ENCODE measurements around the gene ERMP1. TPM values are rescaled to one million over a fixed set of nuclear protein-coding genes. Genes with fewer than 3 reads are reported as not detected.

Gene ERMP1
- total RNA-seq, 2 experiments from 2014 or later: 11.5 to 12.4 TPM

DNA sequence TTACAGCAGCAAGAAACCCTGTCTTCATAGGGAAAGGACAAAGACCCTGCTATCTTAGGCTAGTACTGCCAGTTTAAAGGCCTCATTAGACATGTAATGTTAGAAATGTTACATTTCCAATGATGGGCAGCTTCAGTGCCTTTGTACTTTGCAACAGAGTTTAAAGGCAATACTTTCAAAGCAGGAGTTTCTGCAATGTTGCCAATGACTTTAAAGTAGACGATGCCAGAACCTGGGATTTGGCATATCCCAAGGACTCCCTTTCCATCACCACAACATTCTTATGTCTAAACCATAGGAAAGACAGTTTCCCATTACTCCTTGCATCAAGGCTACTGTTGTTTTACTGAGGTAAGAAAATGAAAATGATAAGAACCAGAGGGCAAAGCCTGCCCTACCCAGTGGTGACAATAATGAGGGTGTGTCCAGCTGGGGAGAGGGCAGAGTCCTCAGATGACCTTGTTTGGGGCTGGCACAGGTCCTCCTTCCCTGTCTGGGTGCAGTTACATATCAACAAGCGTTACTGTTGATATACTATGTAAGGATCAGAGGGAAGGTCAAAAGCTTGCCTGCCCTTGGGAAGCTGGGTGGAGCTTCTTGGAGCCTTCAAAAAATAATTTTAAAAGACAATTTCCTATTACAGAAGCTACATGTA is 30.3 kb upstream of the ERMP1 start:
- POLR2A ChIA-PET: no interaction called here
- CTCF ChIA-PET: interaction anchor here (1.3 kb wide), 1 partner anchor 40 kb away, joined by 3 read pairs; no protein-coding TSS in a partner anchor

- CTCF ChIA-PET: no interaction called here
Observed at GRCh38 chr9:5858833-5859232, 25.9 kb upstream of the ERMP1 start.

DNA sequence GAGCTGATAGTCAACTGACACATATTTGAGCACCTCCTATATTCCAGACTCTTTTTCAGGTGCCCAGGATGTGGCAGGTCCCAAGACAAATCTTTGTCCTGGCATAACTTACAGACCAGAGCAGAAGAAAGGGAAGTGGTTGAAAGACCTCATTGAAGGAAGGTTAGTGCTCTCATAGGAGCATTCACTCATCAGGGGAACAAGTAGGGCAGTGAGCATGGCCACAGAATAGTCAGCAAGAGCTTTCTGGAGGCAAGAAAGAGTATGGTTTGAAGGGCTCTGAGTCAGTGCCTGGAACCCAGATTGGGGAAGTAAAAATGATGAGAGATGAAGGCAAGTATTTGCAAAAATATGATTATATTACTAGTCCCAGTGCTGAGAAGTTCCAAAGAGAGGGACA is 25.0 kb upstream of the ERMP1 start:
- POLR2A ChIA-PET: no interaction called here
- CTCF ChIA-PET: no interaction called here

More at GRCh38 chr9:5858833-5859232, 25.9 kb upstream of the ERMP1 start:
- POLR2A ChIA-PET: no interaction called here

DNA sequence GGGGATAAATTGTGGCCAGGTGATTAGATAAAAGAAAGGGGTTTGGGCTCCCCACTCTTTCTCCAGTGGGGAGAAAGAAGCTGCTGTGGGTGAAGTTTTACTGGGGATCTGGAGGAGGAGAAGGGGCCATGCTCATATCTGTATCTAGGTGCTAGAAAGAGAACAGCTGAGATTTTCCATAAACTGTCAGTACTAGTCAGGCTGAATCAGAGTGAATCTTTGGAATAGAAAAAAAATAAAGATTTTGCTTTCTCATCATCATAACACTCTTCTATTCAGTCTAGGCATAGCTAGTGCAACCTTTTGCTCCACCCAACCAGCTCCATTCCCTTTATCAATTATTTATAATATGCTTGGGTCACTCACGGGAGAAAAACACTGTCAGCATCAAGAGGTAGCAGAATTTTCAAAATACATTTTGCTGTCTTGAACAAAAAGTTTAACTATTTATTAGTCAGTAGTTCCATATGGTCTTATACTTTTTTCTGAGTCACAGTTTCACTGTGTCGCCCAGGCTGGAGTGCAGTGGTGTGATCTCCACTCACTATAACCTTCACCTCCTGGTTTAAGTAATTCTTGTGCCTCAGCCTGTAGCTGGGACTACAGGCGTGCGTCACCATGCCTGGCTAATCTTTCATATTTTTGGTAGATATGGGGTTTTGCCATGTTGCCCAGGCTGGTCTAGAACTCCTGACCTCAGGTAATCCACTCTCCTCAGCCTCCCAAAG is 21.3 kb upstream of the ERMP1 start:
- POLR2A ChIA-PET: interaction anchor here (0.9 kb wide), 1 partner anchor 21 kb away, joined by 3 read pairs; the partner anchor contains the start of gene ERMP1
- CTCF ChIA-PET: interaction anchor here (1.3 kb wide), 1 partner anchor 8 kb away, joined by 3 read pairs; no protein-coding TSS in a partner anchor

DNA sequence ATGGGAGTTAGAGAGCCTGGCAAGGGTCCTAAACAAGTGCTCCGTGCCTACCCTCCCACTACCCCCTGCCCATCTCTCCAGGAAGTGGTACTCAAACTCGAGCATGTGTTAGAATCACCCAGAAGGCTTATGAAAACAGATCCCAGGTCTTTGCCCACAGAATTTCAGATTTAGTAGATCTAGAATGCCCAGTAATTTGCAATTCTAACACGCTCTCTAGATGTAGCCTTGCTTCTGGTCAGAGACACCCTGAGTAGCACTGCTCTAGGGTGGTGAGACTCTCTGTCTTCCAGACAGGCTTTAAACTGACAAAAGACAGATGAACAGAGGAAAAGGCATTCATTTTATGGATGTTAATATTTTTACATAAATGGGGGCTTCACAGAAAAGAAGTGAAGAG is 20.7 kb upstream of the ERMP1 start:
- CTCF ChIA-PET: no interaction called here

GRCh38 chr9:5852987-5853386 is 20.1 kb upstream of the ERMP1 start:
- POLR2A ChIA-PET: no interaction called here
- CTCF ChIA-PET: no interaction called here

More for the DNA sequence above, 20.7 kb upstream of the ERMP1 start:
- POLR2A ChIA-PET: interaction anchor here (0.9 kb wide), 1 partner anchor 20 kb away, joined by 3 read pairs; the partner anchor contains the start of gene ERMP1

DNA sequence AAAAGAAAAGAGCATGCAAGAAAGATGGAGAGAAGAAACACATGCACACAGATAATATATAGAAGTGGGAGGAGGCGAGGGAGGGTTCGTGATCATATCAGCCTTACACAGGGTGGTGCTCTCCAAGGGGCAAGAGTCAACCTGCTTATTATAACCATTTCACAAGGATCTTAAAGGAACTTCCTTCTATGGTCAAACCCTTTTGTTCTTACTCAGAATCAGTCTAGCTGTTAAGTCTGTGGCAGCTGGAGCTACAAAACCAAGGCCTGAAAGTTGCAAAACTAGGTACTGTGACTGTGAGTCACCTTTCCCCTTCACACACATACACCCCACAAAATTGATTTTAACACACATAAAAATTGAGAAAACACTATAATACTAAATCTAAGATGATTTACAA is 18.5 kb upstream of the ERMP1 start:
- CTCF ChIA-PET: interaction anchor here (0.5 to 0.6 kb wide), 2 partner anchors 129 to 251 kb away, joined by 3 read pairs; no protein-coding TSS in a partner anchor
- POLR2A ChIA-PET: interaction anchor here (0.8 kb wide), 1 partner anchor 9 kb away, joined by 3 read pairs; no protein-coding TSS in a partner anchor

DNA sequence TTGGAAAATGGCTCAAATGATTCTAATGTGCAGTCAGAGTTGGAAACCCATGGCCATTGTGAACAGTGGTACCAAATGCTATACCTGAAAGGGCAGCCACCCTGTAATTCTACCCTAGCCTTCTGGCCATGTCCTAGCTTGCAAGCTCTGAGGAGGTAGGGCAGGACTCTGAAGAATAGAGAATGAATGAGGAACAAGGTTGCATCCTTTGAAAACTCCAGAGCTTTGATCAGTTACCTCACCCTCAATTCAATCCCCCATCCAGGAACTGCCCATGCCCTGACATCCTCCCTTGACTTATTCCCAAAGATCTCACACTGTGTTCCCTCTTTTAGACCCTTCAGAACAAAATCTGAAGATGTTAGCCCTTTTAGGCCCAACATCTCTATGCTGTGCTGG is 17.8 kb upstream of the ERMP1 start:
- ChIA-PET CTCF (no interaction called here), POLR2A (no interaction called here)

GRCh38 chr9:5848372-5848882 is 15.5 kb upstream of the ERMP1 start:
- POLR2A ChIA-PET: no interaction called here

GRCh38 chr9:5846501-5846921 is 13.6 kb upstream of the ERMP1 start:
- CTCF ChIA-PET: interaction anchor here (1.0 kb wide), 1 partner anchor 39 kb away, joined by 3 read pairs; no protein-coding TSS in a partner anchor
- POLR2A ChIA-PET: no interaction called here

More at GRCh38 chr9:5848372-5848882, 15.5 kb upstream of the ERMP1 start:
- CTCF ChIA-PET: no interaction called here

- POLR2A ChIA-PET: no interaction called here
Observed at GRCh38 chr9:5846096-5846495, 13.2 kb upstream of the ERMP1 start.

GRCh38 chr9:5845157-5845531 is 12.2 kb upstream of the ERMP1 start:
- ChIA-PET POLR2A (no interaction called here), CTCF (interaction anchor here (5.0 kb wide), 1 partner anchor 12 kb away, joined by 28 read pairs; the partner anchor contains the start of gene ERMP1)

More at GRCh38 chr9:5846096-5846495, 13.2 kb upstream of the ERMP1 start:
- CTCF ChIA-PET: interaction anchor here (0.6 to 1.0 kb wide), 3 partner anchors 9 to 832 kb away, joined by 3 to 6 read pairs (median 3); no protein-coding TSS in a partner anchor

DNA sequence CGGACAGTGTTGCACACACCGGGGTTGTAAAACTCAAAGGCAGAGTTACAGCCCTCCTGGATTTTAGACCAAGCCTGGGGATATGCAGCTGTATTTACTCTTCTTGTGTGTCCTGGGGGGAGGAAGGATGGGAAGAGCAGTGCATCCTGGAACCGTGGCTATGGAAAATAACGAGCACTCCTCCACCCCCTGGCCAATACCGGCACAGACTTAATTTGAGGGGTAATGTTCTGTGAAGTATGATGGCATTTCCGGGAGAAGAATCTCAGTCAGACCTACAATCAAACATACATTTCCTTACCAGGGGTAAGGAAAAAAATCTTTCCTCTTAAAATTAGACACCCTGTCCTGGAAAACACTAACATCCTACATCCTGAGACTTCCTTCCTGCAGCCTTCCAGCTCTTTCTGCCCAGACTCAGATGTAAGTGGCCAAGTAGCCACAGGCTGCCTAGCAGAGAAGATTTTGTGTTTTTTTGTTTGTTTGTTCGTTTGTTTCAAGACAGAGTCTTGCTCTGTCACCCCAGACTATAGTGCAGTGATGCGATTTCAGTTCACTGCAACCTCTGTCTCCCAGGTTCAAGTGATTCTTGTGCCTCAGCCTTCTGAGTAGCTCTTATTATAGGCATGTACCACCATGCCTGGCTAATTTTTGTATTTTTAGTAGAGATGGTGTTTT is 11.0 kb upstream of the ERMP1 start:
- ChIA-PET POLR2A (no interaction called here), CTCF (interaction anchor here (1.6 to 5.0 kb wide), 2 partner anchors 11 to 42 kb away, joined by 3 to 28 read pairs; partner anchors contain the start of gene ERMP1)

- POLR2A ChIA-PET: interaction anchor here (0.7 to 2.6 kb wide), 3 partner anchors 8 to 915 kb away, joined by 3 to 11 read pairs (median 3); partner anchors contain the start of gene ERMP1
- CTCF ChIA-PET: interaction anchor here (0.7 to 5.0 kb wide), 4 partner anchors 10 to 345 kb away, joined by 3 to 28 read pairs (median 4); partner anchors contain the start of gene ERMP1
Observed at GRCh38 chr9:5842929-5843793, 10.2 kb upstream of the ERMP1 start.

GRCh38 chr9:5841771-5842573 is 9.1 kb upstream of the ERMP1 start:
- POLR2A ChIA-PET: interaction anchor here (0.6 to 2.6 kb wide), 4 partner anchors 9 to 917 kb away, joined by 3 to 11 read pairs (median 3); partner anchors contain the start of gene ERMP1
- CTCF ChIA-PET: interaction anchor here (0.7 to 5.0 kb wide), 4 partner anchors 9 to 344 kb away, joined by 3 to 28 read pairs (median 4); partner anchors contain the start of gene ERMP1

- POLR2A ChIA-PET: interaction anchor here (2.6 kb wide), 1 partner anchor 8 kb away, joined by 11 read pairs; the partner anchor contains the start of gene ERMP1
- CTCF ChIA-PET: interaction anchor here (0.5 to 5.0 kb wide), 2 partner anchors 8 to 884 kb away, joined by 4 to 28 read pairs; partner anchors contain the start of gene ERMP1
Observed at GRCh38 chr9:5840788-5841187, 7.9 kb upstream of the ERMP1 start.

DNA sequence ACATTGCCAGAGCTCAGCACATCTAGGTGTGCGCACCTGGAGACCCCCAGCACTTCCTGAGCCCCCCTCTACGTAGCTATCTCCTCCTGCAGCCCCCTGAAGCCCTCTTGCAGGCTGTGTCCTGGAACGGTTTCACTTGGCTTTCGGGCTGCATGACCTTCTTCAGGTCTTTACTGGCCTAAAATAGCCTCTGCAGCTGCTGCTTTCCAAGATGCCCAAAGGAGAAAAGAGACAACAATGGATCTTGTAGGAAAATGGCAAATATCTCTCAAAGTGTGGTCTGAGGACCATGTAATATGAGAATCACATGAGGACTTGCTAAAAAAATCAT is 6.6 kb upstream of the ERMP1 start:
- ChIA-PET CTCF (no interaction called here), POLR2A (no interaction called here)
